Measurements from ENCODE around the gene DCTN4. TPM values are rescaled to one million over a fixed set of nuclear protein-coding genes. Genes with fewer than 3 reads are reported as not detected.

Gene DCTN4
- total and polyA plus RNA-seq, 2 of the 4 experiments (the other 2 are of a cell fraction) = 28.1 to 50.2 TPM

DNA sequence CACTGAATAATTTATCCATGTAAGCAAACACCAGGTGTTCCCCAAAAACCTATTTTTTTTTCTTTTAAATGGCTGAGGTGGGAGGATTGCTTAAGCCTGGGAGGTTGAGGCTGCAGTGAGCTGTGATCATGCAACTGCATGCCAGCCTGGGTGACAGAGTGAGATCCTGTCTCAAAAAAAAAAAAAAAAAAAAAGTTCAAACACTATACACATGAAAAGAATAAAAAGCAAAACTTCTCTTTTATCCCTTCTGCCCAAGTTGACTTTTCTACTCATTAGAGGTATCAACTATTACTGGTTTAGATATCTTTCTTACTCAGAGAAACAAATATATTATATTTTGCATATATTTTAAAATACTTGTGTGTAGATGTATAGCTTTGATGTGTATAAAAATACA is 17.8 kb downstream of the DCTN4 start:
- POLR2A ChIA-PET (ENCODE audit: unreplicated experiment) = no interaction called here
- dilution Hi-C loops (cut with HindIII; ENCODE audit: low sequenced_read_pairs, unreplicated experiment) = no loop called here

More for the DNA sequence above, 17.8 kb downstream of the DCTN4 start:
- Histone ChIP-seq H2BK120ac (ENCODE audit: low read depth, low read length) (no peak overlapping the region), H4K91ac (ENCODE audit: insufficient read depth, low read depth, low read length) (no peak overlapping the region), H2BK5ac (ENCODE audit: low read depth, low read length, poor library complexity, severe bottlenecking) (no peak overlapping the region), H3K4ac (ENCODE audit: low read depth, low read length) (no peak overlapping the region), H2AFZ (replicated peaks; ENCODE audit: low read length, poor library complexity) (no peak overlapping the region), H3K79me1 (ENCODE audit: low read depth in 1 of 2, low read length in 2 of 2) (peaks cover 3 to 18% of the 10 kb centered on the region in 2 experiments; a peak in 3 of 4 replicates), H3K9ac (ENCODE audit: low read depth, low read length) (no peak overlapping the region), H3K23ac (ENCODE audit: low read depth, low read length) (no peak overlapping the region), H3K18ac (ENCODE audit: low read depth, low read length) (no peak overlapping the region), H3K36me3 (ENCODE audit: control insufficient read depth, insufficient read depth, low read length) (peaks cover 9% of the 10 kb centered on the region), H3K9me1 (ENCODE audit: insufficient read depth, low read length) (no peaks in the 10 kb centered on the region; the same call in 1 of the 2 replicates), H3K27me3 (ENCODE audit: control insufficient read depth, insufficient read depth, low read length) (no peaks in the 10 kb centered on the region), H2BK20ac (ENCODE audit: low read depth, low read length) (no peak overlapping the region), H3K4me2 (ENCODE audit: low read depth, low read length) (no peak overlapping the region), H3K4me3 (ENCODE audit: insufficient read depth, low read depth, low read length) (no peak overlapping the region), H3K27ac (ENCODE audit: insufficient read depth, low read length) (no peak overlapping the region), H3K14ac (replicated peaks; ENCODE audit: low read depth, low read length) (no peak overlapping the region), H2AK5ac (ENCODE audit: low read depth, low read length) (no peak overlapping the region), H4K20me1 (ENCODE audit: insufficient read depth, low read length) (peaks cover 5% of the 10 kb centered on the region; the same call in 1 of the 2 replicates), H3K4me1 (ENCODE audit: control insufficient read depth, insufficient read depth, low read length) (no peaks in the 10 kb centered on the region), H3K56ac (ENCODE audit: extremely low read depth, insufficient read depth, low read length) (no peak overlapping the region), H2BK15ac (ENCODE audit: low read depth, low read length) (no peak overlapping the region), H3K9me3 (ENCODE audit: control insufficient read depth, insufficient read depth, low read length) (no peaks in the 10 kb centered on the region), H4K5ac (ENCODE audit: low read depth, low read length) (no peak overlapping the region), H2AK9ac (replicated peaks; ENCODE audit: low read depth, low read length, poor library complexity) (no peak overlapping the region), H4K8ac (ENCODE audit: low read depth in 2 of 2, low read length in 2 of 2) (no peak overlapping the region)
- intact Hi-C loops (cut with micrococcal nuclease) (no loop called here), in situ Hi-C loops (cut with MboI; ENCODE audit: low sequenced_read_pairs) (no loop called here)
- DNase-seq (no peak), ATAC-seq (ENCODE audit: low read depth) (no peak)
- CTCF ChIA-PET = no interaction called here
- no TSS peak for BruUV-seq (replicated peaks)
- TF ChIP-seq MXI1 (IDR thresholded peaks at IDR 0.05; ENCODE audit: borderline replicate concordance, low read depth, low read length) = no peak
- TF ChIP-seq POLR2A (IDR thresholded peaks at IDR 0.05; ENCODE audit: low read depth, low read length) = no peak
- TF ChIP-seq RCOR1 (IDR thresholded peaks at IDR 0.05; ENCODE audit: insufficient replicate concordance, low read length) = no peak
- TF ChIP-seq, protein P1, sequence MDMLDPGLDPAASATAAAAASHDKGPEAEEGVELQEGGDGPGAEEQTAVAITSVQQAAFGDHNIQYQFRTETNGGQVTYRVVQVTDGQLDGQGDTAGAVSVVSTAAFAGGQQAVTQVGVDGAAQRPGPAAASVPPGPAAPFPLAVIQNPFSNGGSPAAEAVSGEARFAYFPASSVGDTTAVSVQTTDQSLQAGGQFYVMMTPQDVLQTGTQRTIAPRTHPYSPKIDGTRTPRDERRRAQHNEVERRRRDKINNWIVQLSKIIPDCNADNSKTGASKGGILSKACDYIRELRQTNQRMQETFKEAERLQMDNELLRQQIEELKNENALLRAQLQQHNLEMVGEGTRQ (IDR thresholded peaks at IDR 0.05; ENCODE audit: low read depth, low read length) = no peak
- TF ChIP-seq, protein P2, sequence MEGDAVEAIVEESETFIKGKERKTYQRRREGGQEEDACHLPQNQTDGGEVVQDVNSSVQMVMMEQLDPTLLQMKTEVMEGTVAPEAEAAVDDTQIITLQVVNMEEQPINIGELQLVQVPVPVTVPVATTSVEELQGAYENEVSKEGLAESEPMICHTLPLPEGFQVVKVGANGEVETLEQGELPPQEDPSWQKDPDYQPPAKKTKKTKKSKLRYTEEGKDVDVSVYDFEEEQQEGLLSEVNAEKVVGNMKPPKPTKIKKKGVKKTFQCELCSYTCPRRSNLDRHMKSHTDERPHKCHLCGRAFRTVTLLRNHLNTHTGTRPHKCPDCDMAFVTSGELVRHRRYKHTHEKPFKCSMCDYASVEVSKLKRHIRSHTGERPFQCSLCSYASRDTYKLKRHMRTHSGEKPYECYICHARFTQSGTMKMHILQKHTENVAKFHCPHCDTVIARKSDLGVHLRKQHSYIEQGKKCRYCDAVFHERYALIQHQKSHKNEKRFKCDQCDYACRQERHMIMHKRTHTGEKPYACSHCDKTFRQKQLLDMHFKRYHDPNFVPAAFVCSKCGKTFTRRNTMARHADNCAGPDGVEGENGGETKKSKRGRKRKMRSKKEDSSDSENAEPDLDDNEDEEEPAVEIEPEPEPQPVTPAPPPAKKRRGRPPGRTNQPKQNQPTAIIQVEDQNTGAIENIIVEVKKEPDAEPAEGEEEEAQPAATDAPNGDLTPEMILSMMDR (conservative IDR thresholded peaks at IDR 0.05; ENCODE audit: low read depth, low read length) = no peak
- no peak for TF ChIP-seq SMC3 (IDR thresholded peaks at IDR 0.05; ENCODE audit: low read depth, low read length)
- TF ChIP-seq NFE2L2 (IDR thresholded peaks at IDR 0.05; ENCODE audit: low read depth, low read length) = no peak
- TF ChIP-seq, protein P3, sequence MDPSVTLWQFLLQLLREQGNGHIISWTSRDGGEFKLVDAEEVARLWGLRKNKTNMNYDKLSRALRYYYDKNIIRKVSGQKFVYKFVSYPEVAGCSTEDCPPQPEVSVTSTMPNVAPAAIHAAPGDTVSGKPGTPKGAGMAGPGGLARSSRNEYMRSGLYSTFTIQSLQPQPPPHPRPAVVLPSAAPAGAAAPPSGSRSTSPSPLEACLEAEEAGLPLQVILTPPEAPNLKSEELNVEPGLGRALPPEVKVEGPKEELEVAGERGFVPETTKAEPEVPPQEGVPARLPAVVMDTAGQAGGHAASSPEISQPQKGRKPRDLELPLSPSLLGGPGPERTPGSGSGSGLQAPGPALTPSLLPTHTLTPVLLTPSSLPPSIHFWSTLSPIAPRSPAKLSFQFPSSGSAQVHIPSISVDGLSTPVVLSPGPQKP (IDR thresholded peaks at IDR 0.05; ENCODE audit: borderline replicate concordance, low read depth, low read length) = no peak
- TF ChIP-seq CHD1 (IDR thresholded peaks at IDR 0.05; ENCODE audit: low read depth, low read length) = no peak
- TF ChIP-seq MAZ (IDR thresholded peaks at IDR 0.05; ENCODE audit: borderline replicate concordance, low read depth, low read length) = no peak
- no peak for TF ChIP-seq FOS (IDR thresholded peaks at IDR 0.05; ENCODE audit: low read depth, low read length)
- TF ChIP-seq MAFK (IDR thresholded peaks at IDR 0.05; ENCODE audit: low read depth, low read length) = no peak
- no peak for TF ChIP-seq RAD21 (IDR thresholded peaks at IDR 0.05; ENCODE audit: low read length)
- no peak for TF ChIP-seq CEBPB (IDR thresholded peaks at IDR 0.05; ENCODE audit: low read depth, low read length)
- TF ChIP-seq RFX5 (IDR thresholded peaks at IDR 0.05; ENCODE audit: low read depth, low read length) = no peak
- TF ChIP-seq BHLHE40 (IDR thresholded peaks at IDR 0.05; ENCODE audit: low read depth, low read length) = no peak

Data from IMR-90 (cell line).